Measurements from ENCODE around the gene RTF2.
"Not testable (repeated sequence)": the region's sequence is repeated elsewhere in the genome, so short reads cannot be mapped to it uniquely, and the experiment has no call there.

Gene RTF2

DNA sequence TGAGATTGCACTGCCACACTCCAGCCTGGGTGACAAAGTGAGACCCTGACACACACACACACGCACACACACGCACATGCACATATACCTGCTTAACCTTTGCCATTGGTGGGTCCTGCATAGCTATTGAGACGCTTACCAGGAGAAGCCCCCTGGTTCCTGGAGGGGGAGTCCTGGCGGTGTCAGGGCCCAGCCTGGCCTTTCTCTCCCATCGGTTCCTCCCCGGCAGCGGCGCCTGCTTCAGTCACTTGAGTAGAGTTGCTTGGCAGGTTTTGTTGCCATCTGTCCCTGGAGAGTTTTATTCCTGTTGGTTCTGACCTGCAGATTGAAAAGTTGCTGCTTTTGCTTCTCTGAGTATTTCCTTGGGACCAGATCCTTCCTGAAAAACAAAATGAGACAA, 35.5 kb downstream of the RTF2 start:
- DNase-seq = no peak

DNA sequence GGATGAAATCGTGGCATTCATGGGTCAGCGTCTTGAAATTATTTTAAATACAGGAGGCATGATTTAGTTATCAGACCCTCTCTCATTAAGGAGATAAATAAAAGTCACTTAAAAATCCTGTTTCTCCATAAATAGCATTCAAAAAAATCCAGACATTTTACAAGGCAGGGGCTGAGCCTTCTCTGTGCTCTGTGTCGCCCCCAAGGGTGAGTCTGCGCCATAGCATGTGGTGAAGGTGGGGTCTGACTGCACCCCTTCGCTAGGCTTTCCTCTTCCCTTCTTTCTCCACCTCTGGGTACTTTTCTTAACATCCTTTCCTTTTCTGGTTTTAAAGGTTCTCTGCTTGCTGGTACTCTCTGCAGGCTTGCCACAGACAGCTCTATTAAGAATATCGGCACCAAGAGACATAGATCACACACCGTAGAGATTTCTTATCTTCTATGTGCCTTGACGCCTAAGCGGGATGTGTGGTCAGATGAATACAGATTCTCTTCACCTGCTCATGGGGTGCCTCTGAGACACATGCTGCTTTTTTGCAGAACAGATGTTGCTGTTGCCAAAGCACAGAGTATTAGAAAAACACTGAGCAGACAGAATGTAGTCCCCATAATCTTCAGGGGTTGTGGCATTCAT, 36.1 kb downstream of the RTF2 start:
- no peak for DNase-seq

DNA sequence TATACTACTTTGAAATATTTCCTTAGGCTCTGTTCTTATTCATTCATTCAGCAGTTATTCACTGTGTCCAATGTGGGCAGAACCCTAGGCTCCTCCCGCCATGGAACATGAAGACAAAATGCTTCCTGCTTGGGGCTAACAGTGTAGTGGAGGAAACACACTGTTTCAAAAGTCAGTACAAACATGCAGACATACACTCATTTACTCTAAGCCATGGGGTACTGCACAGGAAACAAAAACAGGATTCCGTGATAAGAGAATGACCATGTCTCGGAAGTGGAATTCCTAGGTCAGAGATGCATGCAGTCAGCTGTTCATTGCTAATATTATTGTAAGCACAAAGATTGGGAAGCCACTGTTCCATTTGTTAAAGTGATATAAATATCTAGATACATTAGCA, 37.7 kb downstream of the RTF2 start:
- no peak for DNase-seq

DNA sequence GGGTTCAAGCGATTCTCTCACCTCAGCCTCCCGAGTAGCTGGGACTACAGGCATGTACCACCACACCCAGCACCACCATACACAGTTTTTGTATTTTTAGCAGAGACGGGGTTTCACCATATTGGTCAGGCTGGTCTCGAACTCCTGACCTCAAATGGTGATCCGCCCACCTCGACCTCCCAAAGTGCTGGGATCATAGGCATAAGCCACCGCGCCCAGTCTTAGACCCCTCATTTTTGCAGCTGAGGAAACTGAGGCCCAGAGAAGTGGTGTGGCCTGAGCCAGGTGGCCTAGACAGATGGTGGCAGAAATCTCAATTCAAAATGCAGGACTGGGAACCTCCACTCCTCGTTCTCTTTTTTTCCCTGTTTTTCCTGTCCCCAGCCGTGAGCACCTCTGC, 43.5 kb downstream of the RTF2 start:
- no peak for DNase-seq

DNA sequence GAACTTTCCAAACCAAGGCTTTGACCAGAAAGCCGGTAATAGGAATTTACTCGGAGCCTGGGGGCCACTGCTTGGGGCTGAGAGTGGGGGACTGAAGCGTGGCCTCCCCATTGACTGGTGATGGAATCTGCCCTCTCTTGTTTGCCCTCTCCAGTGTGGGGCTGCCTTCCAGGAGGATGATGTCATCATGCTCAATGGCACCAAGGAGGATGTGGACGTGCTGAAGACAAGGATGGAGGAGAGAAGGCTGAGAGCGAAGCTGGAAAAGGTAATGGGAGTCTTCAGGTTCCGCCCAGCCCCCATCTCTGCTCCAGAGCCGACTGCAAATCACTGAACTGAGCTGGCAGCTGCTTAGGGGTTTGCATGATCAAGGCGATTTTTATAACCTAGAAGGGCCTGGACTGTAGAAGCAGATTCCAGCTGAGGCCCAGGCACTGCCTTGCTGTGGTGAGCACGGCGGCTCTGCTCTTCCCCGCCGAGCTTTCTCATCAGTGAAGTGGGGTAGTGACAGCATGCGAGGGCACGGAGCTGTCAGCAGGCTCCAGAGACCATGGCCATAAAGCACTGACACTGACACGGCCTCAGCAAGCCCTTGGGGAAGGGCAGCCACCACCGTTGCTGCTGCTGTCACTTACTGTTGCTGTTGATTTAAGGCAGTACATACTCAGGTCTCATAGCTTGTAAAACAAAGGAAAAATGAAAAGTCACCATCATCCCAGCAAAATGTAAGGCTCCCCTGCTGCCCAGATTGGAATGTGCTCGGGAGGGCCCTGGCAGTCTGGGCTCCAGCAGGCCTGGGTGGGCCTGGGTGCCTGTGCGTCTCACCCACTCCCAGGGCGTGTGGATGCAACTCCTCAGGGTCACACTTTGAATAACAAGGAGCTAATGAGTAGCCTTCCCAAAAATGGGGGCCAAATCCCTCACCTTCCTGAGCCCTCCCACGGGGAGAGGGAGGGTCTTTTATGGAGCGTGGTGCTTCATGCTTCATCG, 45.0 kb downstream of the RTF2 start:
- no peak for DNase-seq

DNA sequence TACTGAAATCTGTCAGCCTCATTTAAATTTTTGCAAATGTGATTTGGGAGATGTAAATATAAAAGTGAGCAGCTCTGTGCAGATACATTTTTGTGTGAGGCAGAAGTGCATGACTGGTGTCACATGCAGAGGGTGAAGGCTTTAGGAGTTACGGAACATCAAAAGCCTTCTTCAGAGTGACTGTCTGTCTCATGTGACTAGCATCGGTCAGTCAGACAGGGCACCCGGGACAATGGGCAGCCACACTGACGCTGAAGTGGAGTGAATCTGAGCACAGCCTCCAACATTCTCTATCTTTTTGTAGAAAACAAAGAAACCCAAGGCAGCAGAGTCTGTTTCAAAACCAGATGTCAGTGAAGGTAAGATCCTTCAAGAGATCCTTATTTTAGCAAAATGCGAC, 48.2 kb downstream of the RTF2 start:
- no peak for DNase-seq

DNA sequence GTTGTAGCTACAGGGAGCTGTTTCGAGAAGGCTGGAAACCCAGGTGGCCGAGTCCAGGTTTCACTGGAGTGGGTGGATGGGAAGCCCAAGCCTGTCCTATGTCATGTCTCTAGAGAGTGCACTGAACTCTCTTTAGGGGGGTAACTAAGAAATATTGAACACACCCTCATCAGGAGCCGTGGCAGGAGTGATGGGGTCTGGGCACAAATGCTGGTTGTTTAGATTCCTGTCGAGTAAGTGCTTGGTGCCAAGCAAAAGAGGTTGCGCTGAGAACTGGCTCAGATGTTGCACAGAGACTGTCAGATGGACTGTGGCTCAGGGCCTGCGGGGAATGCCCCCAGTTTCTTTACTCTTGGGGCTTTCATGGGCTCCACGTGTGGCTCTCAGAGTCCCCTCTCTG, 48.8 kb downstream of the RTF2 start:
- DNase-seq = no peak

DNA sequence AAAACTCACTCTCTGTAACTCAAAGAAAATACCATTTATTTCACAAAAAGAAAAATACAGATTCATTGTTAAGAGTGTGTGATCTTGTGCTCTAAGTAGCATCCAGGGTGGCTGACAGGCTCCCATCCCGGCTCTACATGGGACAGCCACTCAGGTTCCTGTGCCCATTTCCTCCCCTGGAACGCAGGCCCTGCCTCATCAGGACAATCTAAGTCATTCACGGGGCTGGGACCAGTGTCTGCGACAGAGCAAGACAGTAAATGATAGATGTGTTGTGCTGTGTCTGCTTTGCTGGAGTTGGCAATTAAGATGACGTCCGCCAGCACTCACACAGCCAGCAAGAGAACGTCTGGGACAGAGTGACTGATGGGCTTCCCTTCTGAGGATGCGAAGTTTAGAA, 49.2 kb downstream of the RTF2 start:
- DNase-seq = no peak

DNA sequence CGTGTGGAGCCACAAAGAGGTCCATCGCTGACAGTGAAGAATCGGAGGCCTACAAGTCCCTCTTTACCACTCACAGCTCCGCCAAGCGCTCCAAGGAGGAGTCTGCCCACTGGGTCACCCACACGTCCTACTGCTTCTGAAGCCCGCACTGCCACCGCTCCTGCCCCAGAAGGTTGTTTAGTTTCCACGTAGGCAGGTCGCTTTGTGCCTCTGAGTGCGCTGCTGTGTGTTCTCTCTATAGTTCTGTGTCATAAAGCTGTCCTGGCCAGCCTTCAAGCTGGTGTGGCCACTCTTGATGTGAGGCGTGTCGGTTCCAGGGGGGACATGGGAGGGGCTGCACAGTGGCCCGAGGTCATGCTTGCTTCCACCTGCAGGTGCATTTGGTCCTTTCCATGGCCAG, 49.7 kb downstream of the RTF2 start:
- no peak for DNase-seq

DNA sequence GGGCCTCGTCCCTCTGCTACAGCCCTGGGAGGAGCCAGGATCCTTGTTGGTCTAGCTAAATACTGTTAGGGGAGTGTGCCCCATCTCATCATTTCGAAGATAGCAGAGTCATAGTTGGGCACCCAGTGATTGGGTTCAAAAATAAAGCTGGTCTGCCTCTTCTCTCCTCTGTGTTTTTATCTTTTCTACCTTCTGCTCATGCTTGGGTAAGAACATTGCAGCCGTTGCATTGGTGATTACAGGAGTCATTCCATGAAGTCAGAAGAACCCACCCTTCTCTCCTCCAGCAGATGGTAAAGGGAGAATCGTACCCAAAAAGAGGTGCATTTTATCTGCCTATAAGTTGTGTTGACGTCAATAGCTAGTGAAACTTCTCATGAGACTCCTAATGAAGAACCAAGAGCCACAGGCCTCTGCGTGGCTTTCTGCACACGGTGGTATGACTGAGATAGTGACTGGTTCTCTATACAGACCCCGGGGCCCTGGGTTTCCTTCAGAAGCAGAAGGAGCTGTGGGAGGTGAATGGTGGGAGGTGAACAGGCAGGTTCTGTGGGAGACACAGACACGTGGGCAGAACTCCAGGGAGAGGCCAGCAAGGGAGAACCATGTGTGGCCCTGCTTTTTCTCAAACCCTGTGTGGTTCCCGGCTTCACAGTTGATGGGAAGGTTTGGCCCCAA, 50.4 kb downstream of the RTF2 start:
- no peak for DNase-seq

DNA sequence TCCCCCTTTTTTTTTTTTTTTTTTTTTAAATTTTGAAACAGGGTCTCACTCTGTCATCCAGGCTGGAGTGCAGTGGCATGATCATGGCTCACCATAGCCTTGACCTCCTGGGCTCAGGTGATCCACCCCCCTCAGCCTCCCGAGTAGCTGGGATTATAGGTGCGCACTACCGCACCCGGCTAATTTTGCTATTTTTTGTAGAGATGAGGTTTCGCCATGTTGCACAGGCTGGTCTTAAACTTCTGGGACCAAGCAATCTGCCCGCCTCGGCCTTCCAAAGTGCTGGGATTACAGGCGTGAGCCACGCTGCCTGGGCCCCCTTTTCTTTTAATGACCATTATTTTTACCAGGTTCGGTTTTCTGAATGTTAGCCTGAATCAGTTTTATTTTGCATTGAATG, 51.1 kb downstream of the RTF2 start:
- no peak for DNase-seq

DNA sequence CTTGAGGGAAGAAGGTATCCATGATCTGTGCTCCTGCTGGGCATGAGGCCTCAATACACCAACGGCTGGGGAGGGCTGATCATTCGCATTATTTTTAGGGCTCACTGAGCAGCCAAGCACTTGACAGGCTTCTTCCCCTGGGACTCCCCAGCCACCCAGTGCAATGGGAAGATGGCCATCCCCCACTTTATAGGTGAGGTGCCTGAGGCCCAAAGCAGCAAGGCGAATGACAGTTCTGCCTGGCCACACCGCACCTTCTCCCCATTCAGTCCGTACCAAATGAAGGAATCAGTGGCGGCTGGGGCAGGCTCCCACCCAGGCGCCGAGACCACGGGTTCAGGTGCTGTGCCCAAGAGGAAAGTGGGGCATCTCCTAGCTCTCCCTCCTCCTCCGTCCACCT, 51.8 kb downstream of the RTF2 start:
- DNase-seq = no peak

DNA sequence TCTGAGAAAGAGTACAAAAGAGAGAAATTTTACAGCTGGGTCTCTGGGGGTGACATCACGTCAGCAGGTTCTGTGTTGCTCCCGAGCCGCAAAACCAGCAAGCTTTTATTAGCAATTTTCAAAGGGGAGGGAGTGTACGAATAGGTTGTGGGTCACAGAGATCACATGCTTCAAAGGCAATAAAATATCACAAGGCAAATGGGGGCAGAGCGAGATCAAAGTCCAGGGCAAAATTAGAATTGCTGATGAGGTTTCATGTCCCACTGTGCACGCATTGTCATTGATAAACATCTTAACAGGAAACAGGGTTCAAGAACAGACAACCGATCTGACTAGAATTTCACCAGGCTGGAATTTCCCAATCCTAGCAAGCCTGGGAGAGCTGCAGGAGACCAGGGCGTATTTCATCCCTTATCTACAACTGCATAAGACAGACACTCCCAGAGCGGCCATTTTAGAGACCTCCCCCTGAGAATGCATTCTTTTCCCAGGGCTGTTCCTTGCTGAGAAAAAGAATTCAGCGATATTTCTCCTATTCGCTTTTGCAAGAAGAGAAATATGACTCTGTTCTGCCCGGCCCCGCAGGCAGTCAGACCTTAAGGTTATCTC, 52.4 kb downstream of the RTF2 start:
- DNase-seq = not testable (repeated sequence)

DNA sequence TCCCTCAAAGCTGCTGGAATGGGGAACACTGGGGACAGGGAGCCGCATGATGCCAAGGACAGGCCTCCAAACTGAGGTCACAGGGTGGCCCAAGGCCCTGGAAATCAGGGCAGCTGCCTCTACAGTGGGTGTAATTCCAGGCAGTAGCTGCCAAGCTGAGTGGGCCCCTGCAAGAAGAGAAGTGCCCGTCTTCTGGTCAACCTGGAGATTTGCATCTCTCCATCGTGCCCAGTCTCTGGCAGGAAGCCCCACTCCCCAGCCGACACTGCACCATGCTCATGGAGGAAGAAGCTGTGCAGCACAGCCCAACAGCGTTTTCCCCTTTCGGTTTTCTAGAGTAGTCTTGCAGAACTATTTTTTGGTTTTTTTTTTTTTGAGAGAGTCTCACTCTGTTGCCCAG, 53.9 kb downstream of the RTF2 start:
- DNase-seq = no peak

DNA sequence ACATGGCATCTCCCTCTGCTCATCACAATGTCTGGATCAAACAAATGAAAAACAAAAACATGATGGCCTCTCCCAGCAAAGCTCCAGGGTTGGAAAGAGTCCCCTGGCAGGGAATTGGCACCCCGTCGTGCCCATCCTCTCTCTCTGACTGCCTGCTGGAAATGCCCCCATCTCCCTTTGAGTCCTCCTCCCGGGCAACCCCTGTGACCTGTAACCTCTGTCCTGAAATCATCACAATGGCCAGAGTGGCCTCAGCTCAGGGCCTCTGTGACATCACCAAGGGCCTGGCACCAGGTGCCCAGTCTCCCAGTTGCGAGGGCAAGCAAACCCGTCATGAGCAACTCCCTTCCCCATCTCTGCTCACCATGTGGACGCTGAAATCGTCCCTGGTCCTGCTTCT, 56.0 kb downstream of the RTF2 start, which contains the start of gene FAM209A:
TSS of gene FAM209A (plus strand) at position 301 of the 400 bp plus-strand sequence. CDS start at position 366, 65 bp downstream.
- DNase-seq = not testable (repeated sequence)

DNA sequence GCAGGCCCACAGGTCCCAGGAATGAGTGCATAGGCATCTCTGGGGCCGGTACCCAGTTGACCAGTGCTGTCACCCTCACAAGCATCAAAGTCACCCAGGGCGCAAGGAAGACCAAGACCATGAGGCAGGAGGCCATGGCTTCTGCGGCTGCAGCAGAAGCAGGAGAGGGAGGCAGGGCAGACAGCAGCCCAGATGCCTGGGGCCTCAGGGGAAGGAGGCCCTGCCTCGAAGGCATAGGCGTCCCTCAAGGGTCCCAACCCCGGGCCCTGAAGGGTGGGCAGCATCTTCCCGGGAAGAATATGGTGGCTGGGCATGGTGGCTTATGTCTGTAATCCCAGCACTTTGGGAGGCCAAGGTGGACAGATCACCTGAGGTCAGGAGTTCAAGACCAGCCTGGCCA, 59.1 kb downstream of the RTF2 start:
- no peak for DNase-seq

DNA sequence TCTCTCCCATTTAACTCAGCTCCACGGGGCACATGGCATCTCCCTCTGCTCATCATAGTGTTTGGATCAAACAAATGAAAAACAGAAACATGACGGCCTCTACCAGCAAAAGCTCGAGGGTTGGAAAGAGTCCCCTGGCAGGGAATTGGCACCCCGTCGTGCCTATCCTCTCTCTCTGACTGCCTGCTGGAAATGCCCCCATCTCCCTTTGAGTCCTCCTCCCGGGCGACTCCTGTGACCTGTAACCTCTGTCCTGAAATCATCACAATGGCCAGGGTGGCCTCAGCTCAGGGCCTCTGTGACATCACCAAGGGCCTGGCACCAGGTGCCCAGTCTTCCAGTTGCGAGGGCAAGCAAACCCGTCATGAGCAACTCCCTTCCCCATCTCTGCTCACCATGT, 64.5 kb downstream of the RTF2 start, which contains the start of gene FAM209B:
TSS of gene FAM209B (plus strand) at position 301 of the 400 bp plus-strand sequence. CDS start at position 397, 96 bp downstream.
- DNase-seq = not testable (repeated sequence)

DNA sequence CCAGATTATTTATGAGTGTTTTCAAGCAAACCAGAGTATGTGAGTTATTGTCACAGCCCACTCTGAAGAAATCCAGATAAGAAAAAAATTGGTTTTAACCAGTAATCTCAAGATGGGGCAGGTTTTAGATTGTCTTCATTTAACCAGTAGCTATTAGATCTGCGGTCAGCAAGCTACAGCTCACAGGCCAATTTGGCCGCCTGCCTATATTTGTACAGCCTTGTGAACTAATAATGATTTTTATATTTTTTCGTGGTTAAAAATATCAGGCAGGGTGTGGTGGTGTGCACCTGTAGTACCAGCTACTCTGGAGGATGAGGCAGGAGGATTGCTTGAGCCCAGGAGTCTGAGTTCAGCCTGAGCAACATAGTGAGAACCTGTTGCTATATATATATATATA, 69.6 kb downstream of the RTF2 start:
- no peak for DNase-seq

DNA sequence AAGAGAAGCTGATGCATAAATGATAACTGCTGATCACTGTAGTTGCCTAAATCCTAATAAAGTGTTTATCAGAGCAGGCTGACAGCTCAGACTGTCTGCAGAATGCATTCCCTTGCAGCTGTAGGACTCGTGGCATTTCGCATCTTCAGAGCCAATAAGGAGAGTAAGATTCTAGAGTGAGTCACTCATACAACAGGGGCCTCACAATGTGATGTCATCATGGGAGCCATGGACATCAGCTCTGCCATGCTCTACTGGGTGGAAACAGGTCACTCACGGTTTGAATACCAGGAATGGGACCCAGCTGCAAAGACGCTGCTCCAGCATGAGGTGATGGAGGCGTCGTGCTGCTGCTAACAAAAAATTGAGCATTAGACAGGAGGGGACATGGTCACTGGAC, 72.0 kb downstream of the RTF2 start:
- no peak for DNase-seq

DNA sequence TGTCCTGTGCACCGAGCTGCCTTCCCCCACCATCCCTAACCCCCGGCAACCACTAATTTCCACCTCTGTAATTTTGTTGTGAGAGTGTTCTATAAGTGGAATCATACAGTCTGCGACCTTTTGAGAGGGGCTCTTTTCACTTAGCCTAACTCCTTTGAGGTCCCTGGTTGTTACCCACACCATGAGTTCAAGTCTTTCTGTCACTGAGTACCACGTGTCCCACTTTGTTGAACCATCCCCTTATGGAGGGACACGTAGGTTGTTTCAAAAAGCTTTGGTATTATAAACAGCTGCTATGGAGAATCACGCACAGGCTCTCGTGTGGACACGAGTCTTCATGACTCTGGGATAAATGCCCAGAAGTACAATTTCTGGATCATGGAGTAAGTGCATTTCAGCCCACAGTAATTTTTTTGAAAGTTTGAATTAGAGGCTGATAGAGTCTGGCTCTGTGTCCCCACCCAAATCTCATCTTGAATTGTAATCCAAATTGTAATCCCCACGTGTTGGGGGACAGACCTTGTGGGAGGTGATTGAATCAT, 74.1 kb downstream of the RTF2 start:
- DNase-seq = no peak

DNA sequence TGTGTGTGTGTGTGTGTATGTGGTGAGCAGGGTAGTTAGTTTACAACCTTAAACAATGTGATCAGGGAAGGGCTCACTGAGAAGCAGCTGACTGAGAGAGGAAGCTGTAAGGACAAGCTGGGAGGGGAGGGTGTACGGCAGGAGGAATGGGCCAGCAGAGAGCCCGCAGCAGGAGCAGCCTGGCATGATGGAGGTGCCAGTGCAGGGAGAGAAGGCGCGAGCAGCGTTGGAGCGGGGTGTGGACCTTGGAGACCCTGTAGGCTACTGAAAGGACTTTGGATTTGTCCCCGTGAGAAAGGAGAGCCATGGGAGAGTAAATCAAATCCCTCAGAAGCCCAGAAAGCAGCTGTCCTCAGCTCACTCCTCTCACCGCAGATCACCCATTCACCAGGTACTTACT, 83.1 kb downstream of the RTF2 start:
- DNase-seq = no peak

DNA sequence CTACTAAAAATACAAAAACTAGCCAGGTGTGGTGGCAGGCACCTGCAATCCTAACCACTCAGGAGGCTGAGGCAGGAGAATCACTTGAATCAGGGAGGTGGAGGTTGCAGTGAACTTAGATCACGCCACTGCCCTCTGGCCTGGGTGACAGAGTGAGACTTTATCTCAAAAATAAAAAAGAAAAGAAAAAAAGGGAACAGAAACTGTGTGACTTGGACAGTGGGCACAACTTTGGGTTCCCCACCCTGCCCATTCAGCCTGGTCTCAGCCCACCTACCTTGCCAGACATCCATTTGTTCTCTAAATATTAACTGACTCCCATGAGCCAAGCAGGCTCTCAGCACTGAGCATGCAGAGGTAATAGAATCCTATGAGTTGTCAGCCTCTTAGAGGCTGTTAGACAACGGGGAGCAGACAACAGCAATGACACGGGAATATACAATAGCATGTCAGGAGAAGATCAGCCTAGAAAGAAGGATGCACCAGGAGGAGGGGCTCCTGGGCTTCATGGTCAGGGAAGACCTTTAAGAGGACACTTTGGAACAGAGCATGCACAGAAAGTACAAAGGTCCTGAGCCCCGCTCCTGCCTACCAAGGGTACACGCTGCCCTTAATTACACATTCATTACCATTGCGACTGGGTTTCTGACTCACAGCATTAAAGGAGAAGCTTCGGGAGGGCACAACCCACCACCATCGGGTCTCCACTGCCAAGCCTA, 84.6 kb downstream of the RTF2 start:
- no peak for DNase-seq

All from NCI-H1092 treated with DMSO at 0.1 percent for 48 hours (cell line).